Activated naive CD8-positive, alpha-beta T cell treated with anti-CD3 and anti-CD28 coated beads, Interleukin-2, amount 50 U/mL, for 16 hours (primary cell): ENCODE results near the gene RAPGEF5.

ENCODE experiments used
- DNase-seq: peaks from one replicate; pipeline ENCODE4 v3.0.0-alpha.2; 2020; ENCODE audit warnings: low read depth, low spot score

The RAPGEF5 gene

GRCh38 chr7:22378199-22378980, 21.4 kb upstream of the RAPGEF5 start:
- DNase-seq: no peak

- no peak for DNase-seq
Measured at GRCh38 chr7:22377703-22378102, 20.7 kb upstream of the RAPGEF5 start.

- DNase-seq: no peak
Measured at GRCh38 chr7:22375359-22376048, 18.6 kb upstream of the RAPGEF5 start.

- DNase-seq: no peak
Measured at GRCh38 chr7:22373911-22374310, 17.0 kb upstream of the RAPGEF5 start.

GRCh38 chr7:22373388-22373787, 16.4 kb upstream of the RAPGEF5 start:
- no peak for DNase-seq

- no peak for DNase-seq
Measured at GRCh38 chr7:22372863-22373262, 15.9 kb upstream of the RAPGEF5 start.

GRCh38 chr7:22371878-22372277, 14.9 kb upstream of the RAPGEF5 start:
- no peak for DNase-seq

GRCh38 chr7:22364900-22365299, 7.9 kb upstream of the RAPGEF5 start:
- DNase-seq: no peak

- DNase-seq: no peak
Measured at GRCh38 chr7:22363756-22364422, 6.9 kb upstream of the RAPGEF5 start.

- DNase-seq: no peak
Measured at GRCh38 chr7:22361795-22362194, 4.8 kb upstream of the RAPGEF5 start.

- no peak for DNase-seq
Measured at GRCh38 chr7:22361320-22361719, 4.4 kb upstream of the RAPGEF5 start.

GRCh38 chr7:22358820-22359697, 2.1 kb upstream of the RAPGEF5 start:
- DNase-seq: no peak

- no peak for DNase-seq
Measured at GRCh38 chr7:22357311-22358175, 589 bp upstream of the RAPGEF5 start.

GRCh38 chr7:22356010-22356691, 803 bp downstream of the RAPGEF5 start:
- DNase-seq: no peak

GRCh38 chr7:22355620-22356009, 1.3 kb downstream of the RAPGEF5 start:
- DNase-seq: no peak

- DNase-seq: no peak
Measured at GRCh38 chr7:22354462-22354861, 2.5 kb downstream of the RAPGEF5 start.

GRCh38 chr7:22352887-22353286, 4.1 kb downstream of the RAPGEF5 start:
- DNase-seq: no peak

GRCh38 chr7:22351878-22352277, 5.1 kb downstream of the RAPGEF5 start:
- DNase-seq: no peak

GRCh38 chr7:22351329-22351692, 5.6 kb downstream of the RAPGEF5 start:
- no peak for DNase-seq
